Endothelial cell of umbilical vein (primary cell): ENCODE measurements around the gene RGS17. TPM values are rescaled to one million over a fixed set of nuclear protein-coding genes. Genes with fewer than 3 reads are reported as not detected.

Experiments
- BruUV-seq: library from RNA; stranded (reverse); fragments of 400-500 nt; replicated peaks from 2 replicates; lab custom pipeline; 2021; lab: Mats Ljungman, UMichigan
- CTCF ChIA-PET: fragments of 300-600, 350-600 bp; sonication (Branson Sonifier 250); formaldehyde crosslinking; loops from one replicate; lab custom pipeline; 2021; ENCODE audit warnings: antibody characterized with exemption, inconsistent platforms; lab: Charles Lee
- POLR2A ChIA-PET: fragments of 300-600, 350-600 bp; sonication (Branson Sonifier 250); formaldehyde crosslinking; loops from one replicate; lab custom pipeline; 2021; ENCODE audit warnings: antibody characterized with exemption, inconsistent platforms; lab: Charles Lee
- DNase-seq: peaks from one replicate; pipeline ENCODE4 v3.0.0-alpha.2; 2011; ENCODE audit warnings: low read depth, low spot score
- FAIRE-seq: peaks from 2 replicates; lab custom pipeline; 2011; peaks lifted over from hg19 to GRCh38; lab: Jason Lieb, UNC
- H2AFZ ChIP-seq: 2 replicates; pipeline ENCODE4 v1.6.0; 2012; ENCODE audit warnings: low read depth, low read length, control low read depth, inconsistent platforms
- H3K27ac ChIP-seq: 2 replicates; pipeline ENCODE4 v1.5.1; 2011; ENCODE audit warnings: low read depth, mild to moderate bottlenecking, control low read depth, low read length, moderate library complexity; ENCODE audit not compliant: insufficient read depth
- H3K27me3 ChIP-seq, 2 experiments: 2 replicates each; pipeline versions ENCODE4 v1.6.0 to v1.6.1; 2011; ENCODE audit warnings: low read length in 2 of 2, mixed read lengths in 1 of 2; ENCODE audit not compliant: control insufficient read depth in 2 of 2, insufficient read depth in 2 of 2
- H3K36me3 ChIP-seq, 2 experiments: 2 replicates in 1 of 2; 3 replicates in 1 of 2; pipeline ENCODE4 v1.5.1; 2011; ENCODE audit warnings: low read length in 2 of 2, mild to moderate bottlenecking in 1 of 2, moderate library complexity in 1 of 2; ENCODE audit not compliant: control insufficient read depth in 2 of 2, insufficient read depth in 2 of 2; ENCODE audit errors: extremely low read depth in 1 of 2
- H3K4me1 ChIP-seq: 3 replicates; pipeline ENCODE4 v1.5.1; 2011; ENCODE audit warnings: mild to moderate bottlenecking, low read length; ENCODE audit not compliant: control insufficient read depth, insufficient read depth; ENCODE audit errors: extremely low read depth
- H3K4me2 ChIP-seq: 2 replicates; pipeline ENCODE4 v1.6.1; 2011; ENCODE audit warnings: low read length, control low read depth, mixed read lengths; ENCODE audit not compliant: insufficient read depth
- H3K4me3 ChIP-seq, 3 experiments: fragments of 200-600 bp in 1 of 3; sonication (generic), shearing (Covaris generic) in 1 of 3; replicated peaks in 1 of 3; 2 replicates each; pipeline ENCODE4 v1.5.1; 2011 to 2016; ENCODE audit warnings: control low read depth in 3 of 3, low read length in 3 of 3, mild to moderate bottlenecking in 2 of 3, inconsistent platforms in 1 of 3, low read depth in 1 of 3, moderate library complexity in 1 of 3; ENCODE audit not compliant: insufficient read depth in 1 of 3
- H3K79me2 ChIP-seq: 2 replicates; pipeline ENCODE4 v1.6.0; 2012; ENCODE audit warnings: low read length, inconsistent platforms; ENCODE audit not compliant: control insufficient read depth, insufficient read depth
- H3K9ac ChIP-seq: replicated peaks from 2 replicates; pipeline ENCODE3; 2011; ENCODE audit warnings: low read length, control low read depth; ENCODE audit not compliant: insufficient read depth; ENCODE audit errors: extremely low read depth
- H3K9me1 ChIP-seq: replicated peaks from 3 replicates; pipeline ENCODE4 v1.6.0; 2011; ENCODE audit warnings: mild to moderate bottlenecking, low read length; ENCODE audit not compliant: control insufficient read depth, insufficient read depth; ENCODE audit errors: extremely low read depth
- H3K9me3 ChIP-seq: replicated peaks from 2 replicates; pipeline ENCODE4 v1.5.1; 2012; ENCODE audit warnings: low read length, inconsistent platforms; ENCODE audit not compliant: control insufficient read depth, insufficient read depth
- H4K20me1 ChIP-seq: replicated peaks from 2 replicates; pipeline ENCODE3; 2011; ENCODE audit warnings: mild to moderate bottlenecking, low read length; ENCODE audit not compliant: control insufficient read depth, insufficient read depth; ENCODE audit errors: extremely low read depth
- EZH2 ChIP-seq: IDR thresholded peaks from 2 replicates; pipeline ENCODE4 v1.6.1; 2012; ENCODE audit warnings: borderline replicate concordance, low read depth, mild to moderate bottlenecking, moderate library complexity, low read length, inconsistent platforms; ENCODE audit not compliant: severe bottlenecking
- FOS ChIP-seq: IDR thresholded peaks from 2 replicates; pipeline ENCODE4 v1.6.1; 2011; ENCODE audit warnings: mild to moderate bottlenecking, low read length, moderate library complexity, borderline replicate concordance; ENCODE audit not compliant: insufficient read depth
- GATA2 ChIP-seq: IDR thresholded peaks from 2 replicates; pipeline ENCODE4 v1.7.0; 2011; ENCODE audit warnings: low read depth, mild to moderate bottlenecking, moderate library complexity, mixed read lengths, low read length; ENCODE audit not compliant: insufficient read length, insufficient read depth
- JUN ChIP-seq: IDR thresholded peaks from 2 replicates; pipeline ENCODE4 v1.6.1; 2011; ENCODE audit warnings: borderline replicate concordance, low read depth; ENCODE audit not compliant: insufficient read length, insufficient read depth
- MYC ChIP-seq: IDR thresholded peaks from one replicate; pipeline ENCODE4 v1.6.1; 2011; ENCODE audit warnings: mild to moderate bottlenecking, low read depth, low read length
- POLR2A ChIP-seq: IDR thresholded peaks from 2 replicates; pipeline ENCODE4 v1.6.1; 2012; ENCODE audit warnings: low read depth, mild to moderate bottlenecking, control low read depth, low read length
- POLR2AphosphoS5 ChIP-seq: IDR thresholded peaks from 2 replicates; pipeline ENCODE4 v1.6.1; 2012; ENCODE audit warnings: low read depth, mild to moderate bottlenecking, control low read depth, low read length, moderate library complexity; ENCODE audit not compliant: insufficient read depth
- dilution Hi-C: fragments of 300-500 bp; cut with MboI; formaldehyde crosslinking; loops from one replicate; pipeline ENCODE4 v1.15.0; 2019; ENCODE audit warnings: low sequenced_read_pairs; ENCODE audit not compliant: extremely low pct_ligation_motif_present
- intact Hi-C: fragments of 100-400 bp; cut with micrococcal nuclease; formaldehyde crosslinking; loops from one replicate; pipeline ENCODE4 v1.10.0; 2022
- polyA plus RNA-seq, 4 experiments: library from polyadenylated mRNA; depleted of rRNA in 3 of 4; stranded (reverse) in 3 of 4; unstranded in 1 of 4; fragments of >200 nt; gene quantifications; 2 replicates each; pipeline versions ENCODE4 v1.2.1 to v1.2.3, GENCODE V29; 2011 to 2012; ENCODE audit warnings: missing spikeins in 1 of 4
- total RNA-seq: library from RNA; stranded (reverse); gene quantifications from 2 replicates; pipeline ENCODE4 v1.2.3, GENCODE V29; 2021
- TF ChIP-seq, protein P1 (sequence below), 2 donors: IDR thresholded peaks; 1 replicate in 1 of 2; 2 replicates in 1 of 2; pipeline ENCODE4 v1.5.1; 2011; ENCODE audit warnings: low read length in 2 of 2, mild to moderate bottlenecking in 2 of 2, moderate library complexity in 2 of 2, control low read depth in 1 of 2, inconsistent platforms in 1 of 2, low read depth in 1 of 2; ENCODE audit not compliant: insufficient read depth in 1 of 2; ENCODE audit errors: extremely low read depth in 1 of 2
- TF ChIP-seq, protein P2 (sequence below): IDR thresholded peaks from 2 replicates; pipeline ENCODE4 v1.6.1; 2011; ENCODE audit not compliant: insufficient read depth, insufficient read length

Gene RGS17
- total and polyA plus RNA-seq, 2 donors (not counting 3 experiments of a cell fraction or from before 2014, with no cell fraction given) = 0.40 to 1.1 TPM

DNA sequence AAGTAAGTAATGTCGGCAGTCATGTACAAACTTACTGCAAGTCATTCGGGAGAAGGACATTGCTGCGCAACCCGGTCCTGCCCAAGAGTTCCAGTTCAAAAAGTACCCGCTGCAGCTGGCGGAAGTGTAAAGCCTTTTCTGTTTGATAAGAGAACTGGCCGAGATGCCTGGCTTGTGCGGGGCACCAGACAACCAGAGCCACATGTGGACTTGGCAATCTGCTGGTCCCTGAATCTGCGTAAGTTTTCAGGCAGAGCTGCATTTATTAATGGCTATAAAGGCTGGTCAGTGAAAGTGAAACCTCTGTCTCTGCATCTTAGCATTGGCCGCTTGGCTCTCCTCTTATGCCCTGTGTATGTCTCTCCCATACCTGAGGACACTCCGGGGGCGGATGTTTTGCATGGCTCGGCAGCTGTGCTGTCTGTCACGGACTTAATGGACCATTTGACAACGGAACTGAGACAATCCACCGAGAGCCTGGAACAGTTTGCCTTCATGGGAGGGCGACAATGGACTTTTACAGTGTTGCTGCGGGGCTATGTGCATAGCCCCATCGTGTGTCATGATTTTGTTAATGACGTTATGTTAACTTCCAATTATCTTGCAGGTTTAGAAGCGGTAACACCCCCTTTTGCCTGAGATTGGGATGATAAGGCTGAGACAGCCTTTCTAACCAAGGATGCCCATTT, 19.8 kb upstream of the RGS17 start:
- dilution Hi-C loops = no loop called here

More for the DNA sequence above, 19.8 kb upstream of the RGS17 start:
- H3K4me2 ChIP-seq = no peak overlapping the region
- no peak overlapping the region for H2AFZ ChIP-seq
- no peaks in the 10 kb centered on the region for H3K9me1 ChIP-seq
- H3K79me2 ChIP-seq = no peaks in the 10 kb centered on the region
- H3K27ac ChIP-seq = no peak overlapping the region
- TF ChIP-seq POLR2AphosphoS5 = no peak
- no peak for TF ChIP-seq MYC
- TF ChIP-seq GATA2 = no peak
- no peak for TF ChIP-seq POLR2A
- no peak for TF ChIP-seq JUN
- TF ChIP-seq, protein P1, sequence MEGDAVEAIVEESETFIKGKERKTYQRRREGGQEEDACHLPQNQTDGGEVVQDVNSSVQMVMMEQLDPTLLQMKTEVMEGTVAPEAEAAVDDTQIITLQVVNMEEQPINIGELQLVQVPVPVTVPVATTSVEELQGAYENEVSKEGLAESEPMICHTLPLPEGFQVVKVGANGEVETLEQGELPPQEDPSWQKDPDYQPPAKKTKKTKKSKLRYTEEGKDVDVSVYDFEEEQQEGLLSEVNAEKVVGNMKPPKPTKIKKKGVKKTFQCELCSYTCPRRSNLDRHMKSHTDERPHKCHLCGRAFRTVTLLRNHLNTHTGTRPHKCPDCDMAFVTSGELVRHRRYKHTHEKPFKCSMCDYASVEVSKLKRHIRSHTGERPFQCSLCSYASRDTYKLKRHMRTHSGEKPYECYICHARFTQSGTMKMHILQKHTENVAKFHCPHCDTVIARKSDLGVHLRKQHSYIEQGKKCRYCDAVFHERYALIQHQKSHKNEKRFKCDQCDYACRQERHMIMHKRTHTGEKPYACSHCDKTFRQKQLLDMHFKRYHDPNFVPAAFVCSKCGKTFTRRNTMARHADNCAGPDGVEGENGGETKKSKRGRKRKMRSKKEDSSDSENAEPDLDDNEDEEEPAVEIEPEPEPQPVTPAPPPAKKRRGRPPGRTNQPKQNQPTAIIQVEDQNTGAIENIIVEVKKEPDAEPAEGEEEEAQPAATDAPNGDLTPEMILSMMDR (IDR thresholded peaks at IDR 0.05; ENCODE audit: extremely low read depth in 1 of 2, insufficient read depth in 1 of 2, low read depth in 1 of 2, low read length in 2 of 2) = no peak
- TF ChIP-seq, protein P2, sequence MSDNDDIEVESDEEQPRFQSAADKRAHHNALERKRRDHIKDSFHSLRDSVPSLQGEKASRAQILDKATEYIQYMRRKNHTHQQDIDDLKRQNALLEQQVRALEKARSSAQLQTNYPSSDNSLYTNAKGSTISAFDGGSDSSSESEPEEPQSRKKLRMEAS = no peak
- TF ChIP-seq EZH2 = no peak
- no peak for TF ChIP-seq FOS
- no TSS peak for BruUV-seq
- CTCF ChIA-PET = no interaction called here
- no peaks in the 10 kb centered on the region for H3K27me3 ChIP-seq
- no peak for FAIRE-seq
- no peaks in the 10 kb centered on the region for H3K36me3 ChIP-seq
- H3K9me3 ChIP-seq = no peaks in the 10 kb centered on the region
- H3K4me3 ChIP-seq = no peak overlapping the region
- no peaks in the 10 kb centered on the region for H3K4me1 ChIP-seq
- intact Hi-C loops = no loop called here
- no peak for DNase-seq
- no peak overlapping the region for H3K9ac ChIP-seq
- no peaks in the 10 kb centered on the region for H4K20me1 ChIP-seq
- POLR2A ChIA-PET = no interaction called here
